ENCODE results near the gene CMTM1. TPM values are rescaled to one million over a fixed set of nuclear protein-coding genes. Genes with fewer than 3 reads are reported as not detected.
A peak's percentile ranks its signal among the peaks of the same experiment; 100 is the strongest.

The CMTM1 gene
- total RNA-seq, 2 donors from 2014 or later = 1.6 TPM; not detected in 1

DNA sequence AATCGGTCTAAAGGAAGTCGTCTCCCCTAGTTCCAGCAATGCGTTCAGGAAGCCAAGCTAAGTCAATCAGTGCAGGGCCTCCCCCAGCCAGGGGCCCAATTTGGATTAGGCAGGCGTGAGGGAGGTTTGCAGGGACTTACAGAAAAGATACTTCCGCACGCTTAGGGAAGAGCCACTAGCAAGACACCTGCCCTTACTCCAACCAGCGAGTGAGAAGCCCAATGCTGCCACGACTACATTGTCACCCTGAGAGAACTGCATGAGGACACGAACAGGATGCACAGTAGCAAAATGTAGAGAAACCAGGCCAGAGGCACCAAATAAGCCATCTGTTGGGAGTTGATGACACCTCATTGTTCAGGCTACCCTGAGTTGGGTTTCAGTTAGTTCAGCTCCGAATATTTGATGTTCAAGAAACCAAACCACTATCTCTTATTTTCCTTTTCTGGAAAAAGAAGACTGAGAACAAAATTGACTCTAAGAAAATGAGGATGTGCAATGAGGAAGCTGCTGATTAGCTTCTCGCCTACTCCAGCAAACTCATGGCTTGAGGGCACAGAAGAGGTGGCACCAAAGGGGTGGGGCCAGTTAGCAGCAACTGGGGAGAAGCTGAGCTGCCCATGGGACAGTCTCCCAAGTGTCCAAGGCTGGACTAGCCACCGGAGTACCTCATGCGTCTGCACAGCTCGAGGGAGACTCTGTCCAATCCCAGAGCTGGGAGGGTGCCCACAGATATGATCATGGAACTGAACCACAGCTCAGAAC lies 45.7 kb upstream of the CMTM1 start:
- DNase-seq (ENCODE audit: low spot score) = no peak
- peaks cover 0 to 81% of the 10 kb centered on the region in 2 donors for H3K4me1 ChIP-seq
- no peaks in the 10 kb centered on the region for H3K27me3 ChIP-seq
- H3K27ac ChIP-seq = peak overlapping the region; percentile 58 to 66
- no peak overlapping the region for H3K4me3 ChIP-seq
- H3K9me3 ChIP-seq = no peaks in the 10 kb centered on the region
- TF ChIP-seq, protein P1, sequence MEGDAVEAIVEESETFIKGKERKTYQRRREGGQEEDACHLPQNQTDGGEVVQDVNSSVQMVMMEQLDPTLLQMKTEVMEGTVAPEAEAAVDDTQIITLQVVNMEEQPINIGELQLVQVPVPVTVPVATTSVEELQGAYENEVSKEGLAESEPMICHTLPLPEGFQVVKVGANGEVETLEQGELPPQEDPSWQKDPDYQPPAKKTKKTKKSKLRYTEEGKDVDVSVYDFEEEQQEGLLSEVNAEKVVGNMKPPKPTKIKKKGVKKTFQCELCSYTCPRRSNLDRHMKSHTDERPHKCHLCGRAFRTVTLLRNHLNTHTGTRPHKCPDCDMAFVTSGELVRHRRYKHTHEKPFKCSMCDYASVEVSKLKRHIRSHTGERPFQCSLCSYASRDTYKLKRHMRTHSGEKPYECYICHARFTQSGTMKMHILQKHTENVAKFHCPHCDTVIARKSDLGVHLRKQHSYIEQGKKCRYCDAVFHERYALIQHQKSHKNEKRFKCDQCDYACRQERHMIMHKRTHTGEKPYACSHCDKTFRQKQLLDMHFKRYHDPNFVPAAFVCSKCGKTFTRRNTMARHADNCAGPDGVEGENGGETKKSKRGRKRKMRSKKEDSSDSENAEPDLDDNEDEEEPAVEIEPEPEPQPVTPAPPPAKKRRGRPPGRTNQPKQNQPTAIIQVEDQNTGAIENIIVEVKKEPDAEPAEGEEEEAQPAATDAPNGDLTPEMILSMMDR (IDR thresholded peaks at IDR 0.05) = no peak
- H3K36me3 ChIP-seq = peaks cover 7% of the 10 kb centered on the region

DNA sequence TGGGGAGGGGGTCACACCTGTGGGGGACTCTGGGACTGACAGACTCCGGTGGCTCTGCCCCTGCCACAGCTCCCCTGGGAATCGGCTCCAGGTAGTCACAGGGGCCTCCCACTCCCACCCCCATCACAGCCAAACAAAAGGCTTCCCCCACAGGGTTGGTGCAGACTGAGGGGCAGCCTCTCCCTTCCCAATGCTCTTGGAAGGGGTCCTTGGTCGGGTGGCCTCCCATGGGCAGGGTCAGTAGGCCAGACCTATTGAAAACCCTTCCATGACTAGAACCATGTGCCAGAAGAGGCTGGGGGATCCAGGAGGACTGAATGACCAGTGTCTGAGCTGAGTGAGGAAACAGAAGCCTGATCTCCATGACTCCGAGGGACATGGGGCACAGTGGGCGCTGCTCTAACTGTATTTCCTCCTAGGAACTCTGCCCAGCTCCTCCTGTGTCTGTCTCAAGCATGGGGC lies 45.0 kb upstream of the CMTM1 start:
- Histone ChIP-seq H3K27ac (peak overlapping the region; percentile 29 to 58), H3K9me3 (no peaks in the 10 kb centered on the region), H3K36me3 (peaks cover 8% of the 10 kb centered on the region), H3K27me3 (no peaks in the 10 kb centered on the region), H3K4me3 (no peak overlapping the region), H3K4me1 (peaks cover 0 to 74% of the 10 kb centered on the region in 2 donors)
- DNase-seq (ENCODE audit: low spot score) = no peak
- TF ChIP-seq, protein P1 (IDR thresholded peaks at IDR 0.05) = no peak

DNA sequence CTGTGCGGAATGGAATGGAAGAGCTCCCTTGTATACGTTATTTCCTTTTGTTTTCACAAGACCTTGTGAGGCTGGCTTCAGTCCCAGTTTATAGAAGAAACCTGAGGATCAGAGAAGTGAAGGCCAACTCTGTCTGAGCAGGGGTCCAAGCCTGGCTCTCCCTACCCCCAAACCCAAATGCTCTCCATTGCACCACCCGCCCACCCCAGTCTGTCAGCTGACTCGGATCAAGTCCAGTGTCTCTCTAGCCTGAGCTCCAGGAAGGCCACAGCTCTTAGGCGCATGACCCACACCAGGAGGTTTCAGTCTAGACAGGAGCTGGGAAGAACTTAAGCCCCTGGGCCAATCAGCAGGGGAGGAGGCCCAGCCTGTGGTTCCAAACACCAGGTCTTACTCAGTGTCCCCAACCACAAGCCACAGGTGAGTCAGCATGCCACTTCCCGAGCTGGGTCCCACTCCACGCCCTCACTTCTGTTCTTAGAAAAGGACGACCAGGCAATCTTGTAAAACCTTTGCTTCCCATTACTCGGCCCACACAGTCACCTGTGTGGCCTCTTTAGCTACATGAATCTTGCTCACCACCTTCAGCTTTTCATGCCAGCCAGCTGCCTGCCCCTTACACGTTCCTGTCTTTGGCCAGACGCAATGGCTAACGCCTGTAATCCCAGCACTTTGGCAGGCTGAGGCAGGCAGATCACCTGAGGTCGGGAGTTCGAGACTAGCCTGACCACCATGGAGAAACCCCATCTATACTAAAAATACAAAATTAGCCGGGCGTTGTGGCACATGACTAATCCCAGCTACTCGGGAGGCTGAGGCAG lies 44.1 kb upstream of the CMTM1 start:
- Histone ChIP-seq H3K36me3 (peaks cover 15% of the 10 kb centered on the region), H3K27me3 (no peaks in the 10 kb centered on the region), H3K9me3 (no peaks in the 10 kb centered on the region), H3K4me3 (no peak overlapping the region), H3K27ac (peak overlapping the region; percentile 29 to 58), H3K4me1 (peaks cover 0 to 66% of the 10 kb centered on the region in 2 donors)
- DNase-seq (ENCODE audit: low spot score) = peak; percentile 65
- TF ChIP-seq, protein P1 (IDR thresholded peaks at IDR 0.05) = no peak

DNA sequence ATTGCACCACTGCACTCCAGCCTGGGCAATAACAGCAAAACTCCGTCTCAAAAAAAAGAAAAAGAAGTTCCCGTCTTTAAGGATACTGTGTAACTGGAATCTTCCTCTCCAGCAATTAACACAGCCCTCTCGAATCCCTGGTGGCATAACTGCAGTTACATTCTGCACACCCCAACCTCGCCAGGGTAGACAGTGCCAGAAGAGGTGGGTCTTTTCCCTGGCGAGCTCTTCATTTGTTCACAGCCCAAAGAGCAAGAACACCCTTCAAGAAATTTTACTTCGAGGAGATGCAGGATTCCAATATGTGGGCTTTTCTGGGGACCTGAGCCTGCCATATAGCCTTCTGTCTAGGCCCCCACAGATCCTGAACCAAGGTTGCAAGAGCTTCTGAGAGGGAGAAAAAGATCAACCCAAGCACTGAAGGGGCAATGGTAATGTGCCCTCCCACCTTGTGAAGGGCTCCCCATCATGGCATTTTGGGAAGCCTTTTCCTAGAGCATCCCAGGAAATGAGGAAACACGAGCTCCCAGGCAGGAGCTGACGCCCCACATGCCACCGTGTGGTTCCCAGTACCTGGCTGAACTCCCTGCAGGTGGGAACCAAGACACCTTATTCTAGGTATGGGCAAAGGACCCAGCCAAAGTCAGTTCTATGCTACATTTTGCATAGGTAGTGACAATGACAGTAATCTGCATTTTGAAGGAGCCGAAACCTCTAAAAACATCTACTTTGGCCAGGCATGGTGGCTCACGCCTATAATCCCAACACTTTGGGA lies 43.2 kb upstream of the CMTM1 start:
- no peak for DNase-seq (ENCODE audit: low spot score)
- H3K4me1 ChIP-seq = peaks cover 0 to 58% of the 10 kb centered on the region in 2 donors
- TF ChIP-seq, protein P1 (IDR thresholded peaks at IDR 0.05) = no peak
- H3K27me3 ChIP-seq = no peaks in the 10 kb centered on the region
- H3K27ac ChIP-seq = peak overlapping the region; percentile 32 to 48
- H3K36me3 ChIP-seq = peaks cover 23% of the 10 kb centered on the region
- H3K9me3 ChIP-seq = no peaks in the 10 kb centered on the region
- no peak overlapping the region for H3K4me3 ChIP-seq

DNA sequence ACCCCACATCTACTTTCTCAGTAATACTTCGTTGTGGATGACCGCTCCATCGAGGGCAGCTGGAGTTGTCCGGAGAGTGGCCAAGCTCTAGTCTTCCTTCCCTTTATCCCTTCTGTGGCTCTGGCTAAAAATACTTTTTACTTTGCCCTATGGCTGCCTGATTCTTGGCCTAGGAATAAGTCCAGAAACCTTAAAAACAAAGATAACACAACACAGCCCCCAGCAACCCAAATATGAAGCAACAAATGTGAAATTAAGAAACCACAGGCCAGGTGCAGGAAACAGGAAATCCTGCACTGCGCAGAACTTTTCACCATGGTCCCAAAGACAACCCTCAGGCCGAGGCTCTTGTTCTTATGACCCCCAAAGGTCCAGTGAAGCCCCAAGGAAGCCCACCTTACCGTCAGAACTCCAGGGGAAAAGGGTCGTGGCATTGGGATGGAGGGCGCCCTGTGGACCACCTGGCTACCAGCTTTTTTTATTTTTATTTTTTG lies 42.3 kb upstream of the CMTM1 start:
- DNase-seq (ENCODE audit: low spot score) = no peak

More for the DNA sequence above, 42.3 kb upstream of the CMTM1 start:
- H3K27me3 ChIP-seq = no peaks in the 10 kb centered on the region
- H3K9me3 ChIP-seq = no peaks in the 10 kb centered on the region
- peaks cover 0 to 49% of the 10 kb centered on the region in 2 donors for H3K4me1 ChIP-seq
- peak overlapping the region; percentile 32 to 48 for H3K27ac ChIP-seq
- H3K4me3 ChIP-seq = no peak overlapping the region
- H3K36me3 ChIP-seq = peaks cover 33% of the 10 kb centered on the region
- TF ChIP-seq, protein P1 (IDR thresholded peaks at IDR 0.05) = no peak

All from right atrium auricular region (tissue), 2 donors.